HG03571 (cell line): ENCODE data around the gene PROK2.

ENCODE experiments used
- ATAC-seq: cut with Tn5 transposase; IDR thresholded peaks from one replicate; pipeline ENCODE4 v1.9.1; 2021; ENCODE audit not compliant: unreplicated experiment

PROK2 gene

DNA sequence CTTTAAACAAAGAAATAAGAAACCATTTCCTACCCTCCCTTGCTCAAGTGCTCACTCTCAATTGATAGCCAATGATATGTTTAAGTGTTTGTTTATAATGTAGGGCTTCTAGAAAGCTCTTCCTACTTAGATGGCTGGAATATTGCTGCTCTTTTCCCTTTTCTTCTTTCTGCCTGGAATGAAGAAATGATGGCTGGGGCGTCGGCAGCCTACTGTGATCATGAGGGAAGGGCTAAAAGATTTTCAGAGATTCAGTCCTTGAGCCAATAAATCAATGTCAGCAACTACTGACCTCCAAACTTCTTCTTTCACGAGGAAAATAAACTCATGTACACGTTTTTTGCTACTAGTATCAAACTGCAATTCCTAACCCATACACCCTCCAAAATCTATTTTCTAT is 33.3 kb downstream of the PROK2 start:
- no peak for ATAC-seq

GRCh38 chr3:71744738-71745137 is 40.2 kb downstream of the PROK2 start:
- no peak for ATAC-seq

- ATAC-seq, result no peak
Measured at GRCh38 chr3:71742621-71743020, 42.3 kb downstream of the PROK2 start.

- no peak for ATAC-seq
Measured at GRCh38 chr3:71734881-71735280, 50.1 kb downstream of the PROK2 start.

GRCh38 chr3:71733319-71733718 is 51.6 kb downstream of the PROK2 start:
- ATAC-seq, result no peak

DNA sequence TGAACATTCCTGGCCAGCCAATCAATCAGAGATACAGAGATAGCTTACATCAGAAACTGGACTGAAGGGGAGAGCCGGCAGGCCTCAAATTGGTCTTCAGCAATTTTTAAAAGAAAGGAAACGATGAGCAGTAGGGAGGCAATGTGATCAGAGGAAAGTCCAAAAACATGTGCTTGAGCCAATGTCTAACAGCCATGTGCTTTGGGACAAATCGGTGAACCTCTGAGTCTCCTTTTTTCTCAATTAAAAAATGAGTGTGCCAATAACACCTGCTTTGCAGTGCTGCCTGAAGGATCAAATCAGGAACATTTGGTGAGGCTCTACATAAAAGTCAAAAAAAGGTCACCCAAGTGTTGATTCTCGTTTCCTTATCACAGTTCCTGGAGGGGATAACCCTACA is 52.3 kb downstream of the PROK2 start:
- no peak for ATAC-seq

GRCh38 chr3:71728632-71729342 is 56.2 kb downstream of the PROK2 start:
- no peak for ATAC-seq

DNA sequence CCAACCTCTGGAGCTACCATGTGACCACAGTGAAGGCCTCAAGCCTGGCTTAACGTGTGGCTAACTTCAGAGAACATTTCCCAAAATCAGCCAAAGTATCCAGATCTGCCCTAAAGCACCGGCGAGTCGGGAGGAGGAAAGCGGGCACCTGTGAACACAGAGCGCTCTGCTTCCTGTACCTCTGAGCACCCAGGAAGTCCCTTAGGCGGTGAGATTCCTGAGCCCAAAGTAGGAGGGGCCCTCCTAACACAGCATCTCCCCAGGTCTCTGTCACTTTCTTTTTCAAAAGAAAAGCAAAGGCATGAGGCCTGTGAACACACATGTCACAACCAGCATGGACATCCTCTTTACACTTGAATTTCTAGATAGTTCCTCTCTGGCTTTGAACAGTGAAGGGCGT is 58.8 kb downstream of the PROK2 start:
- ATAC-seq, result no peak

- ATAC-seq, result no peak
Measured at GRCh38 chr3:71725271-71725991, 59.5 kb downstream of the PROK2 start, which contains the start of gene EIF4E3. Gene EIF4E3, minus strand, starts transcription at chr3:71725402. Its CDS starts 35 bp downstream, at chr3:71725367.

- no peak for ATAC-seq
Measured at GRCh38 chr3:71724584-71725270, 60.2 kb downstream of the PROK2 start.

DNA sequence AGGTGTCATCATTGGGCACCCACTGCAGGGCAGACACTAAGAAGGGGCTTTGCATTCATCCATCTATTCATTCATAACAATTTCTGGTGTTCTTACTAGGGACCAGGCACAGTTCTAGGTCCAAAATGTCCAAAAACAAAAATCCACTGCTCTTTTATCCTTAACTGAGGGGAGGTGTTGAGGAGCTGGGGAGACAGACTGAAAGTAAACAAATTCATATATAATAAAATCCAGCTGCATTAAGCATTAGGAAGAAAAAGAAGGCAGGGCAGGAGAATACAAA is 60.8 kb downstream of the PROK2 start:
- ATAC-seq, result no peak

DNA sequence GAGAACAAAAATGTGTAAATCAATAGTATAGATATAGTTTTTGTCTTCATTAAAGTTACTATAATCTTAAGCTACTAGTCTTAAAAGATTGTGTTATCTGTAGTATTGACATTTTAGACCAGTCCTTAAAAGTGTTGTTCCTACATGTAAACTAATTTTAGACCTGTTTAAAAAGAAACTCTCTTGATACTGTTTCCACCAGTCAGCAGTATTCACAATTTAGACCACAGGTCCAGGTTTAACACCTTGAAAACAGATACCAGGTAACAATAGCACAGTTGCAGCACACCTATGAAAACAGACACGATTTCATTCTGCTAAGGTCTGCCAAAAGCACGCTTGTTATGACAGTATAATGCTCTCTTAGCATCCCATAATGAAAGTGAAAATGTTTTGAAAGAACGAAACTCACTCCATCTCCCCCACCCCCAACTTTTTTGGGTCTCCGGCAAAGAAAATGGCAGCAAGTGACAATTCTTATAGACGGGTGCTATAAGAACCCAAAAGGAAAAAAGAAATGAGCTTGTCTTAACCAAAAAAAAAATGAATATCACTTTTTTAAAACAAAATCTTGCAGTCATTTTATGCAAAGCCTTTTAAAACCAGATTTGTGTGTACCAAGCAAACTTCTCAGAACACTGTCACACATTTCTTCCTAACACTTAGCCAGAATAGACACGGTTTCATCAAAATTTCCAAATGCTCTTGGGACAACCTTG is 61.3 kb downstream of the PROK2 start:
- ATAC-seq, result no peak

GRCh38 chr3:71722693-71723092 is 62.3 kb downstream of the PROK2 start:
- ATAC-seq, result no peak
